Measurements from ENCODE around the gene GCAT. TPM values are rescaled to one million over a fixed set of nuclear protein-coding genes. Genes with fewer than 3 reads are reported as not detected.

Gene GCAT
- total and polyA plus RNA-seq, 9 of the 15 experiments (the other 6 are each of a cell fraction or from before 2014, with no cell fraction given) = 1.9 to 69.9 (median 26.4) TPM

DNA sequence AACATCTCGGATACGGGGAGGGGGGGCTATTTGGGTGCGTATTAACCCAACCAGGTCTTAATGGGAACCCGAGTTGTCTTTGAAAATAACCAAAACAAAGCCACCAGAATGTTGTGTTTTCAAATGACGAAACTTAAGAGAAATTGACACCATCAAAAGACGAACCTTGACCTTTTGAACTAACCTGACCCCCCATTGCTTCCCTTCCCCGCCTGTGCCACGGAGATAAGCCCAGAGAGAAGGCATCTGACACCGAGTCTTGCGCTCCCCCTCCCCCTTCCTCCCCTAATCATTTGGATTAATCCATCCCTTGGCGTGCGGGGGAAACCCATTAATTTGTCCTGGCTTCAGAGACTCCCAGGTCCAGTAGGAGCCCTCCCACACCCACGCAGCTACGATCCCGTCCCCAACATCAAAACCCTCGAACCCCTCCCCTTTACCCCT is 4.5 kb upstream of the GCAT start (continued):
- 0 out of 2 replicates have a peak, but pooled peaks have one; percentile 21 for TF ChIP-seq JUN (IDR thresholded peaks at IDR 0.05; ENCODE audit: borderline replicate concordance, low read depth, low read length)
- no peak for TF ChIP-seq JUN (CRISPR knock-in tag; IDR thresholded peaks at IDR 0.05; ENCODE audit: borderline replicate concordance)
- TF ChIP-seq, protein P1, sequence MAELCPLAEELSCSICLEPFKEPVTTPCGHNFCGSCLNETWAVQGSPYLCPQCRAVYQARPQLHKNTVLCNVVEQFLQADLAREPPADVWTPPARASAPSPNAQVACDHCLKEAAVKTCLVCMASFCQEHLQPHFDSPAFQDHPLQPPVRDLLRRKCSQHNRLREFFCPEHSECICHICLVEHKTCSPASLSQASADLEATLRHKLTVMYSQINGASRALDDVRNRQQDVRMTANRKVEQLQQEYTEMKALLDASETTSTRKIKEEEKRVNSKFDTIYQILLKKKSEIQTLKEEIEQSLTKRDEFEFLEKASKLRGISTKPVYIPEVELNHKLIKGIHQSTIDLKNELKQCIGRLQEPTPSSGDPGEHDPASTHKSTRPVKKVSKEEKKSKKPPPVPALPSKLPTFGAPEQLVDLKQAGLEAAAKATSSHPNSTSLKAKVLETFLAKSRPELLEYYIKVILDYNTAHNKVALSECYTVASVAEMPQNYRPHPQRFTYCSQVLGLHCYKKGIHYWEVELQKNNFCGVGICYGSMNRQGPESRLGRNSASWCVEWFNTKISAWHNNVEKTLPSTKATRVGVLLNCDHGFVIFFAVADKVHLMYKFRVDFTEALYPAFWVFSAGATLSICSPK (IDR thresholded peaks at IDR 0.05; ENCODE audit: borderline replicate concordance) = no peak
- TF ChIP-seq CBX3 (IDR thresholded peaks at IDR 0.05; ENCODE audit: borderline replicate concordance in 1 of 2, low read length in 2 of 2) = no peak
- TF ChIP-seq CHCHD3 (CRISPR knock-in tag; IDR thresholded peaks at IDR 0.05) = no peak
- no peak for TF ChIP-seq TFAM (CRISPR knock-in tag; conservative IDR thresholded peaks at IDR 0.05)
- no peak for TF ChIP-seq POLR3G (IDR thresholded peaks at IDR 0.05; ENCODE audit: extremely low read depth, insufficient read length, insufficient replicate concordance)
- TF ChIP-seq, protein P2, sequence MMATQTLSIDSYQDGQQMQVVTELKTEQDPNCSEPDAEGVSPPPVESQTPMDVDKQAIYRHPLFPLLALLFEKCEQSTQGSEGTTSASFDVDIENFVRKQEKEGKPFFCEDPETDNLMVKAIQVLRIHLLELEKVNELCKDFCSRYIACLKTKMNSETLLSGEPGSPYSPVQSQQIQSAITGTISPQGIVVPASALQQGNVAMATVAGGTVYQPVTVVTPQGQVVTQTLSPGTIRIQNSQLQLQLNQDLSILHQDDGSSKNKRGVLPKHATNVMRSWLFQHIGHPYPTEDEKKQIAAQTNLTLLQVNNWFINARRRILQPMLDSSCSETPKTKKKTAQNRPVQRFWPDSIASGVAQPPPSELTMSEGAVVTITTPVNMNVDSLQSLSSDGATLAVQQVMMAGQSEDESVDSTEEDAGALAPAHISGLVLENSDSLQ (IDR thresholded peaks at IDR 0.05) = peak; percentile 72
- TF ChIP-seq POLR2H (tag; IDR thresholded peaks at IDR 0.05; ENCODE audit: low read depth) = peak; percentile 61; the same call in 1 of the 2 replicates
- TF ChIP-seq FOXM1 (IDR thresholded peaks at IDR 0.05; ENCODE audit: low read depth) = peak; percentile 83
- TF ChIP-seq FOXM1 (CRISPR knock-in tag; IDR thresholded peaks at IDR 0.05; ENCODE audit: low read depth) = no peak
- TF ChIP-seq NCOA6 (IDR thresholded peaks at IDR 0.05) = peak; percentile 45; the same call in 1 of the 2 replicates
- TF ChIP-seq EP400 (IDR thresholded peaks at IDR 0.05) = peak; percentile 84
- TF ChIP-seq SRSF9 (IDR thresholded peaks at IDR 0.05; ENCODE audit: borderline replicate concordance, low read depth, low read length) = no peak
- TF ChIP-seq, protein P3, sequence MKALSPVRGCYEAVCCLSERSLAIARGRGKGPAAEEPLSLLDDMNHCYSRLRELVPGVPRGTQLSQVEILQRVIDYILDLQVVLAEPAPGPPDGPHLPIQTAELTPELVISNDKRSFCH (CRISPR knock-in tag; IDR thresholded peaks at IDR 0.05) = no peak
- TF ChIP-seq, protein P3 (tag; IDR thresholded peaks at IDR 0.05) = peak; percentile 15; the same call in 1 of the 2 replicates
- TF ChIP-seq NR2F6 (CRISPR knock-in tag; IDR thresholded peaks at IDR 0.05) = peak; percentile 90
- TF ChIP-seq, protein P4, sequence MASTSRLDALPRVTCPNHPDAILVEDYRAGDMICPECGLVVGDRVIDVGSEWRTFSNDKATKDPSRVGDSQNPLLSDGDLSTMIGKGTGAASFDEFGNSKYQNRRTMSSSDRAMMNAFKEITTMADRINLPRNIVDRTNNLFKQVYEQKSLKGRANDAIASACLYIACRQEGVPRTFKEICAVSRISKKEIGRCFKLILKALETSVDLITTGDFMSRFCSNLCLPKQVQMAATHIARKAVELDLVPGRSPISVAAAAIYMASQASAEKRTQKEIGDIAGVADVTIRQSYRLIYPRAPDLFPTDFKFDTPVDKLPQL (IDR thresholded peaks at IDR 0.05; ENCODE audit: extremely low read depth, insufficient read length) = no peak
- peak; percentile 86 for TF ChIP-seq ZEB2 (IDR thresholded peaks at IDR 0.05)
- 0 out of 2 replicates have a peak, but pooled peaks have one; percentile 57 for TF ChIP-seq ZBED1 (IDR thresholded peaks at IDR 0.05)
- TF ChIP-seq JUNB (CRISPR knock-in tag; conservative IDR thresholded peaks at IDR 0.05) = no peak
- TF ChIP-seq PHF20 (IDR thresholded peaks at IDR 0.05; ENCODE audit: partially characterized antibody) = no peak
- peak; percentile 86; the same call in 1 of the 2 replicates for TF ChIP-seq POLR2AphosphoS5 (IDR thresholded peaks at IDR 0.05; ENCODE audit: control insufficient read depth, insufficient read depth, low read depth, low read length)
- no peak for TF ChIP-seq HDAC8 (tag; IDR thresholded peaks at IDR 0.05)
- TF ChIP-seq IFI16 (CRISPR knock-in tag; IDR thresholded peaks at IDR 0.05) = no peak
- no peak; the same call in 1 of the 2 replicates for TF ChIP-seq ZNF766 (CRISPR knock-in tag; conservative IDR thresholded peaks at IDR 0.05)
- peak; percentile 78 to 98 for TF ChIP-seq FOXK2 (conservative IDR thresholded peaks at IDR 0.05 in 1 of 2, IDR thresholded peaks at IDR 0.05 in 1 of 2; ENCODE audit: low read depth in 2 of 2)
- peak; percentile 75 for TF ChIP-seq MEIS2 (IDR thresholded peaks at IDR 0.05; ENCODE audit: partially characterized antibody)
